Fibroblast of gingiva (primary cell): ENCODE data around the gene HSD3B2.

Source experiments
- DNase-seq: peaks from one replicate; pipeline ENCODE4 v3.0.0-alpha.2; 2011; ENCODE audit warnings: low read depth

HSD3B2 gene

DNA sequence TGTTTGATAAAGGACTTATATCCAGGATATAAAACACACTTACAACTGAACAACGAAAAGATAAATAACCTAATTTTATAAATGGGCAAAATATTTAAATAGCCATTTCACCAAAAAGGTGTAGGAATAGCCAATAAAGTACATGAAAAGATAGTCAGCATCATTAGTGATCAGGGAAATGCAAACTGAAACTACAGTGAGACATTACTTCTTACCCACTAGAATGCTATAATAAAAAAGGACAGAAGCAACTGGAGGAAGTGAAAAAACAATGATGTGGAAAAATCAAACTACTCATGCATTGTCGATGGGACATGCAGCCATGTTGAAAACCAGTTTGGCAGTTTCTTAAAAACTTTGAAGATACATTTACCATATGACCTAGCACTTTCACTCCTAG is 48.6 kb downstream of the HSD3B2 start:
- no peak for DNase-seq

DNA sequence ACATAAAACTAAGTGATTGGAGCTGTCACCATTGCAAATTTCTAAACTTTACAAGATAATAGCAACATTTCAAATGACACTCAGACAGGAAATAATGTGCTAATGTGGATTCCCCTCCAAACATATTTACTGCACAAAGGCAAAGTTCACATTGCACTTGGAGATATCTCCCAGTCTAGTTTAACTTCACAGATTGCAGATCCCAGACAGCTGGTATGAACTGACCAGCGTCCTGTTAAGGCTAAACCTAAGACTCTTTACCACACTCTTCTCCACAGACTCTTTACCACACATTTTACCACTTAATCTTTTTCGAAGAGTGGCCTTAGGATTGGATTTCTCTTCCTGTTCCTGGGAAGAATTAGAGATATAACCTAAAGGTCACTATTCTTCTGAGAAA is 51.5 kb downstream of the HSD3B2 start:
- no peak for DNase-seq

DNA sequence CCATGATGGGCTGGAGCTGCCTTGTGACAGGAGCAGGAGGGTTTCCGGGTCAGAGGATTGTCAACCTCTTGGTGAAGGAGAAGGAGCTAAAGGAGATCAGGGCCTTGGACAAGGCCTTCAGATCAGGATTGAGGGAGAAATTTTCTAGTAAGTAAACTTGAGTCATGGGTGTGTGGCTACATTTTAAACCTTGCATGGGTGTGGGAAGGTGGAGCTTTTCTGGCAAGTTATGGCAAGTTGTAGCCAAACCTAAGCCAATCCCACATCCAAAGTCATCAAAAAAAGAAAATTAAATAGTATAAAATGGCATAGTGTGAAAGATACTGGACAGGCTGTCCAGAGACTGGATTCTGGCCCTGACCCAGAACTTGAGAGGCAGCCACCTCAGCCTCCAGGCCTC is 52.3 kb downstream of the HSD3B2 start:
- no peak for DNase-seq

DNA sequence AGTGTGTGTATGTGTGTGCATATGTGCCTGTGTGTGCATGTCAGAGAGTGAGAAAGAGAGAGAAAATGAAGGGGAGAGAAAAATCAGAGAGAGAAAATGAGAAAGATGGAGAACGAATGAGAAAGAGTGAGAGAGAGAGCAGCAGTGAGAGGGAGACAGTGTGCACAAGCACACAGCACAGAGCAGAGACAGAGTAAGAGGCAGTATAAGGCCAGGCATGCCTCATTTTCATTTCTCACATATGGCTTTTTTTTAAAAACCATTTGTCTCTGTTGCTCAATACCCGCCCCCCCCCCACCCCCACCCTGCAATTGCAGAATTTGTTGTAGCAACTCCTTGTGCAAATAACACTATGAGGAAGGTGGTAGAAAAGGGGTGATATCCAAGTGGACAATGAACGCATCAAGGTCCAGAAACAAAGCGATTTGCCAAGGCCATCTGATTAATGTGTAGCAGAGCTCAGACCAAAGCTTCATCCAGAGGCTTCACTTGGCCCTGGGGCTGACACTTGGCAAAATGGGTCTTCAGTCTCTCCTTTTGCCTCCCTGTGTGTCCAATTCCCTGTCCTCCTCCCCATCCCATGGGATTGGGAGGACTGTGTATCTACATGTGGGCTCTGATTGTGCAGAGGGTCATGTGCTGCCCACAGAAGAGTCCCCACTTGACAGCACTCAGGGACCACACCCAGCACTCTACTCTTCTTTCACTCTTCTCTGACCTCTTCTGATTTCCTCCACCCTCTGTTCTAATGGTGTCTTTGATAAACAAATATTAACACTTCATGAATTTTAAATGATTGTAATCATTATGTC is 53.1 kb downstream of the HSD3B2 start:
- DNase-seq, result no peak

DNA sequence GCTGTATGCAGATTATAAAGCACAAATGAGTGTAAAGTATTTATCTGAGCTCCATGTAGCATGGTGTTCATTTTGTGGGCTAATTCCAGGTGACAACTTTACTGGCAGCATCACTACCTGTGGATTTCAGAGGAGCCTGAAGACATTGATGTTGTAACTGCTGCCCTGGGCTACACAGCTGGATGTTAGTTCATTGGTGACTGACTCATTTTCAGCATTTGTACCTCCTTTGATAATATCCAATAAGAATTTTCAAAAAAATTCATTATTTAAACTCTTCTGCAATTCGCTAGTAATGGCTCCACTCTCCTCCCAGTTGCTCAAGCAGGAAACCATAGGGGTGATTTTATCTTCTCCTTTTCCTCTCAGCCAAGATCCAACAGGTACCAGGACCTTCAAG is 54.8 kb downstream of the HSD3B2 start:
- no peak for DNase-seq

DNA sequence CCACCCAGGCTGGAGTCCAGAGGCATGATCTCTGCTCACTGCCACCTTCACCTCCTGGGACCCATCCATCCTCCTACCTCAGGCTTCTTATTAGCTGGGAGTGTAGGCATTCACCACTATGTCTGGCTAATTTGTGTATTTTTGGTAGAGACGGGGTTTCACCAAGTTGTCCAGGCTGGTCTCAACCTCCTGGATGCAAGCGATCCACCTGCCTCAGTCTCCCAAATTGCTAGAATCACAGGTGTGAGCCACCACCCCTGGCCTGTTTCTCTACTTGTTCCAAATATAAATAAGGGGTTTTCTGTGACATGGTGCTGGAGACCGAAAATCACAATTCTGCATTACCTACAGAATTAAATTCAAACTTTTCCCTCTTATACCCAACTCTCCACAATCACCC is 55.4 kb downstream of the HSD3B2 start:
- no peak for DNase-seq

DNA sequence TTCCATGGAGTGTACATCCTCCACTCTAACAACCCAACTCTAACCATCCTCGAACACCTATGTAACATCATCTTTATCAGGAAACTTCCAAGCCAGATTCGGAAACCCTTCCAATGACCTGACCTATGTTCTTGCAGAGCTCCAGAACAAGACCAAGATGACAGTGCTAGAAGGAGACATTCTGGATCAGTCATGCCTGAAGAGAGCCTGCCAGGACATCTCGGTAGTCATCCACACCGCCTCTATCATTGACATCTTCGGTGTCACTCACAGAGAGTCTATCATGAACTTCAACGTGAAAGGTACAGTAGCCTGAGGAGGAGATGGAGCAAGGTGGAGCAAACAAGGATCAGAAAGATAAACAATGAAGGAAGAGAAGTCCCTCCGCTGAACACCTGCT is 56.0 kb downstream of the HSD3B2 start:
- DNase-seq, result no peak

DNA sequence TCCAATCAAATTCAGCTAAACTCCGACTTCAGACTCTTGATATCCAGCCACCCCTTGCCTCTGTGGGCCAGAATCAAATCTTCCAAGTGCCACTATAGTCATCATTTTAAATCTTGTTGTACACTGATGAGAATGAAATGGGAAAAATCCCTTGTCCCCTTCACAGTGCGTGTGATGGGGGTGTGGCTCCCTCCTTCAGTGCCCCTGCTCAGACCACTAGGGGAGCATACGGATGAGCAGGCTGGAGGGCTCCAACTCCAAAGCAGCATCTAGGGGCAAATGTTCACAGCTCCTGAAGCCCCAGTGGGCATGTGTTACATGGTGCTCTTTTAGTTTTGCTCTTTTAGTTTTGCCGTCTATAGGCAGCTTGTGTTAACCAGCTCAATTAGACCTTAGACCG is 56.6 kb downstream of the HSD3B2 start:
- no peak for DNase-seq

DNA sequence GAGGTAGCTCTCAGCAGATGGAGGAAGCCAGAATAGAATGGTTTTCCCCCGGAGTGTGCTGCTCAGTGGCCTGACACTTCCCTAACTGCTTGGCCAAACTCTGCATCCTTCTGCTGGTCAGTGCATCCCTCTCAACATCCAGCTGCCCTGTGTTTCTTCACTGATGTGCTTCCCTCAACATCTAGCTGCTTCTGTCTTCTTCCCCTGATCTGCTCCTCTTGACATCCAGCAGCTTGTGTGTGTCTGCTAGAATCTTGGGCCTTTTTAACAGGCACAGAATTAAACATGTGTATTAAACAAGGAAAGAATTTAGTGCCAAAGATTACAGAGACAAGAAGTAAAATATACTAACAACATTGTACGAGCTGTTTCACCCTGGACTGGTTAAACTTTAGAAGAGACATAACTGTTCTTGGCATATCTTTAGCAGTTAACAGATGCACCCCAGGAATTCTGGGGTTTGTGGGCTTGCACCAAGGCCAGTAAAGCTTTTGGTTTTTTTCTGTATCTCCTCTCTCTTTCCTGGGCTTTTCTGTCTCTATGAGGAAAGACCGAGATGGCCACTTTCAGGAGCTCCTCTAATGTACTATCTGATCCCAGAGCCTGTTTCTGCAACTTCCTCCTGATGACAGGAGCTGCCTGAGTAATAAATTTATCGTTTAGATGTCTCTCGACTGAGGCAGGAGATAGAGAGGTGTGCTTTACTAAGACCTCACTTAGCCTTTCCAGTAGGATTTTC is 57.3 kb downstream of the HSD3B2 start:
- no peak for DNase-seq
